IPS-18a (cell line): ENCODE data around the gene MRPL21.
"Not testable (repeated sequence)": the region's sequence is repeated elsewhere in the genome, so short reads cannot be mapped to it uniquely, and the experiment has no call there.

ENCODE experiments used
- H3K27ac ChIP-seq: one replicate; pipeline ENCODE4 v1.5.1; 2013; ENCODE audit warnings: low read length
- H3K27me3 ChIP-seq: one replicate; pipeline ENCODE4 v1.6.1; 2013; ENCODE audit warnings: mild to moderate bottlenecking, low read length; ENCODE audit not compliant: control insufficient read depth, insufficient read depth
- H3K36me3 ChIP-seq: one replicate; pipeline ENCODE4 v1.6.1; 2013; ENCODE audit warnings: low read depth, low read length; ENCODE audit not compliant: control insufficient read depth
- H3K4me1 ChIP-seq: one replicate; pipeline ENCODE4 v1.6.1; 2013; ENCODE audit warnings: low read depth, low read length; ENCODE audit not compliant: control insufficient read depth
- H3K4me3 ChIP-seq: one replicate; pipeline ENCODE4 v1.5.1; 2013; ENCODE audit warnings: low read length
- H3K9ac ChIP-seq: one replicate; pipeline ENCODE4 v1.6.1; 2013; ENCODE audit warnings: mild to moderate bottlenecking, low read length, moderate library complexity
- H3K9me3 ChIP-seq: one replicate; pipeline ENCODE4 v1.6.1; 2013; ENCODE audit warnings: low read depth, low read length; ENCODE audit not compliant: control insufficient read depth

MRPL21 gene

DNA sequence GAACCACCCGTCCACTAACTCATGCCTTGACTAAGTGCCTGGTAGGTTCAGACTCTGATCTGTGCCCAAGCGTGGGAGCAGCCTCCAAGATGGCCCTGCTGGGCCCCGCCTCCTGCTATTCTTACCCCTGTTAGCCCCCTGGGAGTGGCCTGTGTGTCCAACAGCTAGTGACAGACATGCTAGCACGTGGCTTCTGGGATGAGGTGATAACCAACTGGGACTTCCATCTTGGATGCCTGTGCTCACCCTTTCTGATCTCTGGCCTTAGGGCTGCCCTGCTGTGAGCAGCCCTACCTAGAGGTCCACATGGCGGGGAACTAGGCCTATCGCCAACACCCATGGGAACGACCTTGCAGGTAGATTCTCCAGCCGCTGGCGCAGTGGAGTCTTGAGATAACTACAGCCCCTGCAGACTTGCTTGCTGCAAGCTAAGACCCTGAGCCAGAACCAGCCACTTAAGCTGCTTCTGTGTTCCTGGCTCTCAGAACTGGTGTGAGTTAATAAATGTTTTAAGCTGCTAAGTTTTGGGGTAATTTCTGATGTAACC is 2.7 kb downstream of the MRPL21 start:
- H3K9ac ChIP-seq = no peak overlapping the region
- H3K4me3 ChIP-seq = no peak overlapping the region
- peaks cover 3% of the 10 kb centered on the region for H3K4me1 ChIP-seq
- no peak overlapping the region for H3K27ac ChIP-seq
- H3K36me3 ChIP-seq = peaks cover 35% of the 10 kb centered on the region
- H3K9me3 ChIP-seq = no peaks in the 10 kb centered on the region
- H3K27me3 ChIP-seq = no peaks in the 10 kb centered on the region

- Histone ChIP-seq H3K9me3 (no peaks in the 10 kb centered on the region), H3K4me3 (no peak overlapping the region), H3K27ac (no peak overlapping the region), H3K9ac (no peak overlapping the region), H3K36me3 (peaks cover 60% of the 10 kb centered on the region), H3K4me1 (no peaks in the 10 kb centered on the region), H3K27me3 (no peaks in the 10 kb centered on the region)
These were observed 6.2 kb downstream of the MRPL21 start for GRCh38 chr11:68897441-68897840.

DNA sequence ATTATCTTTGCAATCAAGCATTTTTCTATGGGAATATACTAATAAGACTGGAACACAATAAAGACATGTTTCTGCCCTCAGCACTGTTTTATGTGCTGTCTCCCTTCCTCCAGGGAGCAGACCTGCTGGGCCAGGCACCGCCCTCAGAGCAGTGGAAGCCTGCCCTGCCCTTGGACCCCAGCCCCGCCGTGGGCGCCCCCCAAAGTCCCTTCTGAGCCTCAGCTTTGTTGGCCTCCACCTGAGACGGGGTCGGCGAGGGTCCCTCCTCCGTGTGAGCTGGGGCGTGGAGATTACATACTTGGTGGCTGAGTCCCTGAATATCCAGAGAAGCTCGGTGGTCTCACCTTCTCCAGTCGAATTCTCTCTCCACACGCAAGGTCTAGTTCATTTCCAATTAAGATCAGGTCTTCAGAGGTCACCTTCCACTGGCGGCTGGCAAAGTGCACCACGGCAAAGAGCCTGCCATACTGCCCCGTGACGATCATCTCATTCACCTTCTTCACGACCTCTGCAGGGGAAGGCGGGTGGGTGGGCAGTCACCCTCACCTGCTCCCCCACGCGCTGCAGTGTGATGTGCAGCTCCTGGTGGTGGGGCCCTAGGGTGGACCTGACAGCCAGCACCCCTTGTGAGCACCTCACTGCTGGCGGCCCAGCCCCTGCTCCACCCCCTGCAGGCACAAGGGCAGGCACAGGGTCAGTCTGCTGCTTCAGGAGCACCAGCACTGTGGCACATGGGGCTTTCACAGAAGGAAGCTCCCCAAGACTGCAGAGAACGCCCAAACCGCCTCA is 7.3 kb downstream of the MRPL21 start:
- H3K4me3 ChIP-seq = no peak overlapping the region
- no peaks in the 10 kb centered on the region for H3K4me1 ChIP-seq
- peaks cover 66% of the 10 kb centered on the region for H3K36me3 ChIP-seq
- H3K27me3 ChIP-seq = no peaks in the 10 kb centered on the region
- no peak overlapping the region for H3K9ac ChIP-seq
- H3K27ac ChIP-seq = no peak overlapping the region
- H3K9me3 ChIP-seq = no peaks in the 10 kb centered on the region

GRCh38 chr11:68893282-68893681 is 10.3 kb downstream of the MRPL21 start:
- peaks cover 63% of the 10 kb centered on the region for H3K36me3 ChIP-seq
- no peak overlapping the region for H3K27ac ChIP-seq
- H3K4me1 ChIP-seq = no peaks in the 10 kb centered on the region
- H3K4me3 ChIP-seq = no peak overlapping the region
- no peaks in the 10 kb centered on the region for H3K27me3 ChIP-seq
- no peak overlapping the region for H3K9ac ChIP-seq
- H3K9me3 ChIP-seq = no peaks in the 10 kb centered on the region

GRCh38 chr11:68892576-68892975 is 11.1 kb downstream of the MRPL21 start:
- Histone ChIP-seq H3K4me1 (no peaks in the 10 kb centered on the region), H3K27me3 (no peaks in the 10 kb centered on the region), H3K4me3 (no peak overlapping the region), H3K9me3 (no peaks in the 10 kb centered on the region), H3K9ac (no peak overlapping the region), H3K27ac (no peak overlapping the region), H3K36me3 (peaks cover 57% of the 10 kb centered on the region)

DNA sequence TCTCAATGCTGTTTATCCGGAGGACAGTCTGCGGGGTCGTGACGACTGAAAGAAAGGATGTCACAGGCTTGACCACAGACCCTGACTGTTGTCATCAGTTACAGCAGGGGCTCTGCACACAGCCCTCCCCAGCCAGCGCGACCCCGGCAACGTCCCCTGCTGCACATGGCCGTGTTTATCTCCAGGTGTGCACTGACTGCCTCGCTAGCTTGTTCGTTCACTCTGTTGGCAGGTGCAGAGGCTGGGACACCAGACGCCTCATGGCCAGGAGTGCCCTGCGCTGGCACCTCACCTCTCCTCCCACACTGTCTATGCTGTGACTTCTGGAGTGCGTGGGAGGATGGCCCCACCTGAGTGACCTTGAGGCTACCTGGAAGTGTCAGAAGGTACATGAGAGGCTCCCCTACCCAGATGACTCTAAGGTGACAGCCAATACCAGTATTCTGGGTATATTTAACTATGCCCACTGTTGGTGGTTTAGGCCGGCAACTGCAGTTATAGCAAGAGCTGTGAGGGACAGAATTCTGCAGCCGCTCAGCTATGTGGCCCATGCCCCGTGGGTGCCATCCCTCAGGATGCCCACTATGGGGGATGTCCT is 12.2 kb downstream of the MRPL21 start:
- no peak overlapping the region for H3K27ac ChIP-seq
- no peak overlapping the region for H3K4me3 ChIP-seq
- H3K27me3 ChIP-seq = no peaks in the 10 kb centered on the region
- peaks cover 46% of the 10 kb centered on the region for H3K36me3 ChIP-seq
- H3K9me3 ChIP-seq = no peaks in the 10 kb centered on the region
- no peaks in the 10 kb centered on the region for H3K4me1 ChIP-seq
- no peak overlapping the region for H3K9ac ChIP-seq

DNA sequence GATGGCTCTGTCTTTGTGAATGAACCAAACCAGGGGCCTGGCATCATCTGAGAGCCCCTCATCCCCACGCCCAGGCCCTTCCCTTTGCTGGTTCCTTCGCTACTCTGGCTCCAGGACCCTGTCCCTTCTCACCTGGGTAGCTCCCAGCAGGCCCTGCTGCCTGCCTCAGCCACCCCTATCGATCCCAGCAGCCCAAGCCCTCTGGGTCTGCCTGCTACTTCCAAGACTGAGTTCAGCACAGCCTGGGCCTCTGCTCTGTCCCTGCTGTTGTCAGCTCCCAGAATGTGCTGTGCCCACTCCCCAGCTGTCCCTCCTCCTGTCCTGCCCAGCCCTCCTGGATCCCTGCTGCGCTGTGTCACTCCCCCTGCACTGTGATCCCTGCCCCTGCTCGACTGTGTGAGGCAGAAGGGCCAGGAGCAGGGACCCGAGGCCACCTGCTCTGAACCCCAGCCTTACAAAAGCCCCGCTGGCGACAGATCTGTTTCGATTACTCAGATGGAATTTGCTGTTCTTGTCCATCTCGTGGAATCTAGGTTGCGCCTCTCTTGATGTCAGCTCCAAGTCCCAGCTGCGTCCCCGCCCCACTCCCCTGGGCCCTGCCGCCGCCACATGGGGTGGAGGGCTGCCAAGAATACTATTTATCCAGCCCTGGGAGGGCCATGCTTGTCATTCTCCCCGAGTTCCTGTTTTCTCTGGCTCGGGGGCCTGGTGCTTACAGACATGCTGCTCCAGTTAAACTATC is 13.0 kb downstream of the MRPL21 start:
- H3K9ac ChIP-seq = no peak overlapping the region
- no peak overlapping the region for H3K4me3 ChIP-seq
- no peaks in the 10 kb centered on the region for H3K9me3 ChIP-seq
- no peaks in the 10 kb centered on the region for H3K4me1 ChIP-seq
- H3K36me3 ChIP-seq = peaks cover 38% of the 10 kb centered on the region
- H3K27ac ChIP-seq = no peak overlapping the region
- no peaks in the 10 kb centered on the region for H3K27me3 ChIP-seq

- Histone ChIP-seq H3K9me3 (no peaks in the 10 kb centered on the region), H3K9ac (no peak overlapping the region), H3K4me3 (no peak overlapping the region), H3K27me3 (no peaks in the 10 kb centered on the region), H3K27ac (no peak overlapping the region), H3K4me1 (no peaks in the 10 kb centered on the region), H3K36me3 (peaks cover 36% of the 10 kb centered on the region)
These were observed 13.6 kb downstream of the MRPL21 start for GRCh38 chr11:68889948-68890446.

- H3K4me3 ChIP-seq, H3K4me1 ChIP-seq, H3K9ac ChIP-seq, H3K27ac ChIP-seq, H3K27me3 ChIP-seq, H3K9me3 ChIP-seq, H3K36me3 ChIP-seq: not testable (repeated sequence)
These were observed 18.8 kb downstream of the MRPL21 start for GRCh38 chr11:68884827-68885226.

- H3K9ac ChIP-seq = no peak overlapping the region
- no peak overlapping the region for H3K4me3 ChIP-seq
- peaks cover 4% of the 10 kb centered on the region for H3K4me1 ChIP-seq
- H3K27me3 ChIP-seq = no peaks in the 10 kb centered on the region
- no peak overlapping the region for H3K27ac ChIP-seq
- H3K9me3 ChIP-seq = no peaks in the 10 kb centered on the region
- no peaks in the 10 kb centered on the region for H3K36me3 ChIP-seq
These were observed 21.2 kb downstream of the MRPL21 start for GRCh38 chr11:68882391-68882790.

DNA sequence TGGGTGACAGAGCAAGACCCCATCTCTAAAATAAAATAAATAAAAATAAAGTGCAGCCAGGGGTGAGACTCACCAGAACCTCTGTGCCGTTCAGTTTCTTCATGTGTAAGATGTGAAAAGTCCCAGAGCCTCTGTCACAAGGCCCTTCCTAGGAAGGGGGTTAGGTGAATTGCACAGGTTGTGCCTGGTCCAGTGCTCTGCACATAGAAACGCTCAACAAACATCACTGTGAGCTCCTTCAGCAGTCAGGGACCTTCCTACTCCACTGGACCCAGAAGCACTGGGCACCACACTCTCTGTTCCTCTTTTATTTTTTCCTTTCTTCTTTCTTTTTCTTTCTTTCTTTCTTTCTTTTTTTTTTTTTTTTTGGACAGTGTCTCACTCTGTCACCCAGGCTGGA is 22.3 kb downstream of the MRPL21 start:
- Histone ChIP-seq H3K4me1 (peaks cover 4% of the 10 kb centered on the region), H3K27ac (no peak overlapping the region), H3K27me3 (no peaks in the 10 kb centered on the region), H3K4me3 (no peak overlapping the region), H3K9ac (no peak overlapping the region), H3K9me3 (no peaks in the 10 kb centered on the region), H3K36me3 (no peaks in the 10 kb centered on the region)
